Suppressor macrophage treated with lipopolysaccharide for 1 hour (primary cell): ENCODE measurements around the gene OR5D16.
"Not testable (repeated sequence)": the region's sequence is repeated elsewhere in the genome, so short reads cannot be mapped to it uniquely, and the experiment has no call there.

Experiments used
- DNase-seq, 3 donors: peaks; one replicate each; pipeline ENCODE4 v3.0.0-alpha.2; 2020 to 2022

The OR5D16 gene

GRCh38 chr11:55838452-55838851 lies at the start of gene OR5D16:
TSS of gene OR5D16 (plus strand) at chr11:55838752. CDS start at chr11:55838752, 0 bp downstream.
- no peak for DNase-seq

GRCh38 chr11:55791606-55792005 lies 46.9 kb upstream of the OR5D16 start:
- DNase-seq = no peak

GRCh38 chr11:55793321-55793720 lies 45.2 kb upstream of the OR5D16 start:
- no peak for DNase-seq

- DNase-seq = no peak
Observed at GRCh38 chr11:55795256-55795655, 43.3 kb upstream of the OR5D16 start, which contains the start of gene OR5D14. TSS of gene OR5D14 (plus strand) at chr11:55795556. CDS start at chr11:55795556, 0 bp downstream.

GRCh38 chr11:55806248-55806647 lies 32.3 kb upstream of the OR5D16 start:
- no peak for DNase-seq

- no peak for DNase-seq
Observed at GRCh38 chr11:55811067-55811466, 27.5 kb upstream of the OR5D16 start, which contains the start of gene OR5L1. TSS of gene OR5L1 (plus strand) at chr11:55811367. CDS start at chr11:55811467, 100 bp downstream.

GRCh38 chr11:55819330-55819729 lies 19.2 kb upstream of the OR5D16 start, which contains the start of gene OR5D18:
TSS of gene OR5D18 (plus strand) at chr11:55819630. CDS start at chr11:55819630, 0 bp downstream.
- no peak for DNase-seq

- DNase-seq = no peak
Observed at GRCh38 chr11:55826919-55827318, 11.6 kb upstream of the OR5D16 start, which contains the start of gene OR5L2. TSS of gene OR5L2 (plus strand) at chr11:55827219. CDS start at chr11:55827219, 0 bp downstream.

- DNase-seq = no peak
Observed at GRCh38 chr11:55847453-55847852, 8.9 kb downstream of the OR5D16 start.

GRCh38 chr11:55849037-55849436 lies 10.5 kb downstream of the OR5D16 start:
- DNase-seq = no peak

GRCh38 chr11:55852141-55852540 lies 13.6 kb downstream of the OR5D16 start:
- DNase-seq = no peak

- DNase-seq = no peak
Observed at GRCh38 chr11:55854704-55855103, 16.2 kb downstream of the OR5D16 start.

- not testable (repeated sequence) for DNase-seq
Observed at GRCh38 chr11:55867354-55867753, 28.8 kb downstream of the OR5D16 start.

GRCh38 chr11:55872731-55873130 lies 34.2 kb downstream of the OR5D16 start:
- not testable (repeated sequence) for DNase-seq

- not testable (repeated sequence) for DNase-seq
Observed at GRCh38 chr11:55873146-55873545, 34.6 kb downstream of the OR5D16 start.

GRCh38 chr11:55882997-55883396 lies 44.4 kb downstream of the OR5D16 start, which contains the start of gene TRIM51:
TSS of gene TRIM51 (plus strand) at chr11:55883297. CDS start at chr11:55885429, 2,132 bp downstream.
- DNase-seq = not testable (repeated sequence)

- not testable (repeated sequence) for DNase-seq
Observed at GRCh38 chr11:55884995-55885394, 46.4 kb downstream of the OR5D16 start.

GRCh38 chr11:55885481-55885880 lies 46.9 kb downstream of the OR5D16 start:
- DNase-seq = not testable (repeated sequence)
